Thymus (tissue), 11 donors: ENCODE data around the gene NAA35. TPM values are rescaled to one million over a fixed set of nuclear protein-coding genes. Genes with fewer than 3 reads are reported as not detected.
A peak's percentile ranks its signal among the peaks of the same experiment; 100 is the strongest.

ENCODE experiments used
- DNase-seq, 9 donors: peaks; one replicate each; pipeline ENCODE4 v3.0.0-alpha.2; 2013; ENCODE audit warnings: low spot score in 9 of 9, low read depth in 6 of 9, missing footprints in 1 of 9
- H3K27ac ChIP-seq, 2 donors: one replicate each; pipeline ENCODE4 v1.5.1; 2013; ENCODE audit warnings: control low read depth in 1 of 2, low read depth in 1 of 2, low read length in 1 of 2, mild to moderate bottlenecking in 1 of 2, moderate library complexity in 1 of 2
- H3K27me3 ChIP-seq, 2 donors: one replicate each; pipeline ENCODE4 v1.5.1; 2013; ENCODE audit warnings: low read length in 1 of 2; ENCODE audit not compliant: control insufficient read depth in 2 of 2, insufficient read depth in 1 of 2
- H3K36me3 ChIP-seq, 2 donors: one replicate each; pipeline ENCODE4 v1.5.1; 2013; ENCODE audit warnings: low read length in 1 of 2, mild to moderate bottlenecking in 1 of 2, moderate library complexity in 1 of 2; ENCODE audit not compliant: control insufficient read depth in 2 of 2, insufficient read depth in 2 of 2
- H3K4me1 ChIP-seq, 2 donors: one replicate each; pipeline ENCODE4 v1.5.1; 2013; ENCODE audit warnings: low read length in 2 of 2; ENCODE audit not compliant: control insufficient read depth in 2 of 2, insufficient read depth in 2 of 2
- H3K4me3 ChIP-seq, 2 donors: one replicate each; pipeline ENCODE4 v1.5.1; 2013; ENCODE audit warnings: low read length in 2 of 2, control low read depth in 1 of 2, mild to moderate bottlenecking in 1 of 2
- H3K9me3 ChIP-seq, 2 donors: one replicate each; pipeline ENCODE4 v1.5.1; 2013; ENCODE audit warnings: low read length in 1 of 2, mild to moderate bottlenecking in 1 of 2; ENCODE audit not compliant: control insufficient read depth in 2 of 2, insufficient read depth in 1 of 2
- WGBS: extraction: QIAGEN DNeasy Blood & Tissue Kit; methylation state at CpG from one replicate; pipeline ENCODE4 v1.1.7; 2013; 5-methylcytosine and 5-hydroxymethylcytosine counted together
- polyA plus RNA-seq: library from polyadenylated mRNA; stranded (reverse); fragments of 200-250 nt; gene quantifications from one replicate; pipeline ENCODE4 v1.2.3, GENCODE V29; 2013
- total RNA-seq: library from RNA; stranded (reverse); fragments of 120-200 nt; gene quantifications from one replicate; pipeline ENCODE4 v1.2.4, GENCODE V29; 2013
- donor health status: healthy.

Gene NAA35
- total and polyA plus RNA-seq, 2 donors, result 13.9 to 15.3 TPM

DNA sequence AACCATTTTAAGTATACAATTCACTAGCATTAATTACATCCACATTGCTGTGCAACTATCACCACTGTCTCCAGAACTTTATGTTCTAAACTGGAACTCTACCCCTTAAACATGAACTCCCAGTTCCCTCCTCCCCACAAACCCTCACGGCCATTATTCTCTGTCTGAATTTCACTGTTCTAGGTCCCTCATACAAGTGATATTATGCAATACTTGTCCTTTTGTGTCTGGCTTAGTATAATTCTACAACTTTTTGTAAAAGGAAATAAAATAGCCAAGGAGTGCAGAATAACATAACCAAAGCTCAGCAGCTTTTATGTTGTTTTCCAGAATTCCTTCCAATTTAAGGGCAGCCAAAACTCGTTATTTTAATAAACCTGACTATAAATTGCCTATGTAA, 53.2 kb downstream of the NAA35 start:
- 95% methylated on average over 2 of the region's 2 CpGs for WGBS
- no peak overlapping the region for H3K27ac ChIP-seq
- no peak for DNase-seq
- no peak overlapping the region for H3K4me3 ChIP-seq
- no peaks in the 10 kb centered on the region for H3K27me3 ChIP-seq
- H3K36me3 ChIP-seq, result peaks cover 7 to 10% of the 10 kb centered on the region in 2 donors
- H3K9me3 ChIP-seq, result no peaks in the 10 kb centered on the region
- H3K4me1 ChIP-seq, result no peaks in the 10 kb centered on the region

DNA sequence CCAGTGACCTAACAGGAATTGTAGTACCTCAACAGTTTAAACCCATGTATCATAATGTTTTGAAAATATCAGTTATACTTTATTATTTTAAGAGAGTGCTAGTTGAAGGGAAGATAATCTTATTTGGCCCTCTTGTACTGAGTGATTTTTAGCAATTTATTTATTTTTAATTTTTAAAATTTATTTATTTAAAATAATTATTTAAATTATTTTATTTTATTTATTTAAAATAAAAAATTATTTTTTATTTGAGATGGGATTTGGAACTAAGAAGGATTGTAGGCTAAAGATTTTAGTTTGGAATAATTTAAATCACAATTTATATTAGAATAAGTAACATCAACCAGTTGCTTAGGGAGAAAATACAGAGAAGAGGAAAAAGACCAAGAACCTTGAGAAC, 54.2 kb downstream of the NAA35 start:
- no peak for DNase-seq

DNA sequence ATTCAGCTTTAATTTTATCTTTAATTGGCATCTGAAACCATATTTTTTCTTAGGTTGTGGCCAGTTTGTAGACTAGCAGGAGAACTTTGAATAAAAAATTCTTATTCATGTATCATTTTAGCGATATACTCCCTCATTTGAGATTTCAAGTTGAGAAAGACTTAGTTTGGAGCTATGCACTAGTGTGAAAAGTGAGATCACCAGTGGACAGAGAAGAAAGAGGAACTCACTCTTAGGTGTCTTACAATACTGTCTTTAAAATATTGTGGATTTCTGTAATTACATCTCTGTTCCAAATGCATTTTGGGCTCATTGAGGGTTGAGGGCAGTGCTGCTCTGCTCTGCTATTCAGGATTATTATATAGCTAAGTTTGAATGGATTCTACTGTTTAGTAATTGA, 54.7 kb downstream of the NAA35 start:
- no peaks in the 10 kb centered on the region for H3K4me1 ChIP-seq
- no peaks in the 10 kb centered on the region for H3K27me3 ChIP-seq
- DNase-seq, result no peak
- H3K36me3 ChIP-seq, result peaks cover 9 to 10% of the 10 kb centered on the region in 2 donors
- WGBS, result 100% methylated on average over 1 of the region's 1 CpG
- no peak overlapping the region for H3K4me3 ChIP-seq
- H3K9me3 ChIP-seq, result no peaks in the 10 kb centered on the region
- H3K27ac ChIP-seq, result no peak overlapping the region

More for the DNA sequence above, 54.2 kb downstream of the NAA35 start:
- no peak overlapping the region for H3K4me3 ChIP-seq
- H3K27ac ChIP-seq, result no peak overlapping the region
- no peaks in the 10 kb centered on the region for H3K27me3 ChIP-seq
- H3K4me1 ChIP-seq, result no peaks in the 10 kb centered on the region
- H3K36me3 ChIP-seq, result peaks cover 7 to 10% of the 10 kb centered on the region in 2 donors
- H3K9me3 ChIP-seq, result no peaks in the 10 kb centered on the region

DNA sequence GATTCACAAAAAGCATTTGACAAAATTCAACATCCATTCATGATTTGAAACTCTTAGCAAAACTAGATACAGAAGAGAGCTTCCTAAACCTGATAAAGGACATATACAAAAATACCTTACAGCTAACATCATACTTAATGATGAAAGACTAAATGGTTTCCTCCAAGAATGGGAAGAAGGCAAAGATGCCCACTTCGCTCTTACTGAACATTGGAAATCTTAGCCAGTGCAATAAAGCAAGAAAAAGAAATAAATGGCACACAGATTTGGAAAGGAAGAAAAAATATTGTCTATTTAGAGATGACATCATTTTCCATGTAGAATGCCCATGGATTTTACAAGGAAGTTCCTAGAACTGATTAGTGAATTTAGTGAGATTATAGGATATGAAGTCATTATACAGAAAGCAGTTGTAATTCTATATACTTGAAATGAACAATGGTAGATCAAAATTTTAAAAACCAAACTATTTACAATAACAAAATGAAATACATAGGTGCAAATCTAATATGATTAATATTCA, 64.4 kb downstream of the NAA35 start:
- Histone ChIP-seq H3K27ac (no peak overlapping the region), H3K27me3 (no peaks in the 10 kb centered on the region), H3K4me1 (no peaks in the 10 kb centered on the region), H3K36me3 (peaks cover 11 to 14% of the 10 kb centered on the region in 2 donors), H3K9me3 (peaks cover 0 to 3% of the 10 kb centered on the region in 2 donors), H3K4me3 (no peak overlapping the region)
- 99% methylated on average over 1 of the region's 1 CpG for WGBS
- DNase-seq, result no peak

DNA sequence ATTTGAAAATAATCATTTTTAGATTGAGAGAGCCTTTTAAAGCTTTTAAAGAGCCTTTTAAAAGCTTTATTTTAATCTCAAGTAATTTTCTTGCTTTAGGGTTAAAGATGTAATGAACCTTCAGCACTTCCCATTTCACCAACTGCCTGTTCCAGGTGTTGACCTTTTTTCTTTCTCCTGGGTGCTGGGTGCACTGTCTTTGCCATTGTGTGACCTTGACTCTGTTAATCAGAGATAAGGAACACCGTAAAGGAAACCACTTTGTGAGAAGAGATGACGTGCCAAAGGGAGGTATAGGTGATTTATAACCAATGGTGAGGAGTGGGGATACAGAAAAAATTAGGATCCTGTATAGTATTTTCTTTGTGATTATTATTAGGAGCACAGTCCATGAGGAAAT, 68.2 kb downstream of the NAA35 start:
- Histone ChIP-seq H3K4me1 (no peaks in the 10 kb centered on the region), H3K36me3 (peaks cover 8 to 12% of the 10 kb centered on the region in 2 donors), H3K9me3 (peaks cover 0 to 3% of the 10 kb centered on the region in 2 donors), H3K27ac (no peak overlapping the region), H3K4me3 (no peak overlapping the region), H3K27me3 (no peaks in the 10 kb centered on the region)
- DNase-seq, result no peak
- WGBS, result 89% methylated on average over 2 of the region's 2 CpGs

DNA sequence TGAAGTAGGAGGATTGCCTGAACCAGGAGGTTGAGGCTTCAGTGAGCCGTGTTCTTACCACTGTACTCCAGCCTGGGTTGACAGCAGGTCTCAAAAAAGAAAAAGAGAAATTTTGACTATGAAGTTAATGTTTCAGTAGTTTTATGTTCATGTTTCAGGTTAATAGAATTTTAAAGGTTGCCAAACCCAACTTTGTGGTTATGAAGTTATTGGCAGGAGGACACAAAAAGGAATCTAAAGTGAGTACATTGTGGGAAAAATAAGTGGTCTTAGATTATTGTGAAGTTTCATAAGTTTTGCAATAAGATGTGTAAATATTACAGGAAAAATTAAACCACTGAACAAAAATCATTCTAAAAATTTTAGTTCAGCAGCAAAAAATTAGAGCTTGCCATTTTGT, 79.8 kb downstream of the NAA35 start:
- Histone ChIP-seq H3K4me1 (peaks cover 0 to 5% of the 10 kb centered on the region in 2 donors), H3K27ac (no peak overlapping the region), H3K36me3 (peaks cover 12 to 29% of the 10 kb centered on the region in 2 donors), H3K27me3 (no peaks in the 10 kb centered on the region), H3K9me3 (no peaks in the 10 kb centered on the region), H3K4me3 (no peak overlapping the region)
- 98% methylated on average over 1 of the region's 1 CpG for WGBS
- DNase-seq, result no peak

DNA sequence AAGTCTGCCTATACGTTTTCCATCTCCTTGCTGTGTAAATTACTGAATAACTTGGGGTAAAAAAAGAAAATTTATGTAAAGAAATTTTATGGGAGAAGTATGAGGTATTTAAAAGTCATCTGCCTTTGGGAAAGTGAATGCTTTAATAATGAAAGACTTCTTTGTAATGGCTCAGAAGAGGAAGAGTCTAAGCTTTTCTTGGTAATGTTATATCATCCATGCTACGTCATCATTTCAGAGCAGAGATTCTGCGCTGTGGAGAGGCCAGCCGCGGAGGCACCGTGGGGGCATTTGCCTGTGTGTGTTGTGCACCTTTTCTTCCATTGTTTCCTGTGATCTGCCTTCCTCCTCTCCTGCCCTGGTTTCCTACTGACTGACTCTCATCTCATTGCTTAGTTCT, 80.2 kb downstream of the NAA35 start:
- H3K27me3 ChIP-seq, result no peaks in the 10 kb centered on the region
- H3K9me3 ChIP-seq, result no peaks in the 10 kb centered on the region
- H3K27ac ChIP-seq, result no peak overlapping the region
- peaks cover 12 to 29% of the 10 kb centered on the region in 2 donors for H3K36me3 ChIP-seq
- WGBS, result 96% methylated on average over 6 of the region's 6 CpGs
- peaks cover 0 to 5% of the 10 kb centered on the region in 2 donors for H3K4me1 ChIP-seq
- H3K4me3 ChIP-seq, result no peak overlapping the region
- DNase-seq, result no peak

DNA sequence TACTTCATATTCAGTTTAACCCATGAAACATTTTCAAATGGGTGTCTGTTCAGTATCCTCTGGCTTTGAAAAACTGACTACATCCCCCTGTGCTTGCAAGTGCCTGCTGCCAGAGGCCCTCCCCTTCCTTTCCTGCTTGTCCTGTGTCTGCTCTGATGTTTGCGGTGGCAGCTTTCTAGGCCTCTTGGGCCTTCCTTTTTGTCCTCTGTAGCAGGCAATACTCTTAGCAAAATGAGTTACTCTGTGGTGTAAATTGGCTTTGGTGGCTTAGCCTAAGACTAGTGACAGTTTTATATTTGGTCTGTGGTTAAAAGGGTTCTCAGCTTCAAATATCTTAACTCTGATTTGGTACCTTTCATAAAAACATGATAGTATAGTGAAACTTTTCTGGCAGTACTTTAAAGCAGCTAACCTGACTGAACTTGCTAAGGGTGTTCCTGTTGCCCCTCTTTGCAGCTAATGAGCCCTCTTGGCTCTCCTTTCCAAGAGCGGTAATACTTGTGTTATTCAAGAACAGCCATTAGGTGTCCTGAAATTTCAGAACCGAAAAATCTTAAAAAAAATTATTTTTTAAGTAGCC, 81.8 kb downstream of the NAA35 start:
- H3K27ac ChIP-seq, result peak overlapping the region in 1 of 2 donors; percentile 3
- peaks cover 0 to 5% of the 10 kb centered on the region in 2 donors for H3K4me1 ChIP-seq
- H3K9me3 ChIP-seq, result no peaks in the 10 kb centered on the region
- DNase-seq, result peak in 8 of 9 donors; percentile 12 to 72 (median 26)
- H3K27me3 ChIP-seq, result no peaks in the 10 kb centered on the region
- no peak overlapping the region for H3K4me3 ChIP-seq
- peaks cover 8 to 23% of the 10 kb centered on the region in 2 donors for H3K36me3 ChIP-seq
- 69% methylated on average over 3 of the region's 3 CpGs for WGBS

DNA sequence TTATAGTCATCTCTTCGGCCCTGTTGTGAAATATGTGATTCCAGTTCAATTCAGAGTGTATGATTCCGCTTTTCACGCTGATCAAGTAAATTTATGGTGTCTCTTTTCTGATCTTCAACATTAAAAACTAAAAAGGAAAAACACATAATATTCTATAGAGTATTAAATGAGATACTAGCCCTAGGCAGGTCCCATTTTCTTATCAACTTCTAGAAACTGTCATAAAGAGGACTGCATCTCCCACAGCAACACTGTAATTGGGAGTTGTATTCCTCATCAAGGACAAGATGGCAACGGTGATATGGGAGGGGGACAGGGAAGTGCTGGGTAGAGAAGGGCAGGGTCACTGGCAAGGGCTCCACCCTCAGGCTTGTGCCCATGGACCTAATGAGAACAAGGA, 86.8 kb downstream of the NAA35 start:
- Histone ChIP-seq H3K4me3 (no peak overlapping the region), H3K27me3 (no peaks in the 10 kb centered on the region), H3K36me3 (peaks cover 2 to 10% of the 10 kb centered on the region in 2 donors), H3K27ac (no peak overlapping the region), H3K9me3 (no peaks in the 10 kb centered on the region), H3K4me1 (peaks cover 0 to 3% of the 10 kb centered on the region in 2 donors)
- 98% methylated on average over 4 of the region's 4 CpGs for WGBS
- no peak for DNase-seq
